ENCODE data around the gene NR1H3. TPM values are rescaled to one million over a fixed set of nuclear protein-coding genes. Genes with fewer than 3 reads are reported as not detected.
A peak's percentile ranks its signal among the peaks of the same experiment; 100 is the strongest.

NR1H3 gene
- total RNA-seq, 1 experiment from 2014 or later: 6.9 TPM

DNA sequence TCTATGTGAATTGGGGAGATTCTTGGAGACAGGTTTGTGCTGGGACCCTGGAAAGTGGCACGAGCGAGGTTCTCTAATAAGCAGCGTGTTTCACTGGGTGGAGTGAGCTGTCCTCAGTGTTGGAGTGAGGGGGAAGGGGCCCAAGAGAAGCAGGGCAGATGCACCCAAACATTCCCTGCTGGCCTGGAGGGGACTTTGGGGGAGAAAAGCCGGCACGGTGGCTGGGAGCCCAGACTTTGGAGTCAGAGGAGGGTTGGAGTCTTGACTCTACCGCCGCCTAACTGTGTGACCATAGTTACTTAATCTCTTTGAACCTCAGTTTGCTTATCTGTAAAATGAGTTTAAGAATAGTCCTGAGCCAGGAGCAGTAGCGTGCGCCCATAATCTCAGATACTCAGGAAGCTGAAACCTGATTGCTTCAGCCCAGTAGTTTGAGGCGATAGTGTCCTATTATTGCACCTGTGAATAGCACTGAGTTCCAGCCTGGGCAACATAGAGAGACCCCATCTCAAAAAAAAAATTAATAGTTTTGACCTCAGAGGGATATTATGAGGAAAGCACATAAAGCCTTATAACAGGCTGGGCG, 614 bp downstream of the NR1H3 start:
- Histone ChIP-seq H3K9me3 (ENCODE audit: low read length) (no peaks in the 10 kb centered on the region), H3K79me2 (ENCODE audit: low read length) (0 out of 2 replicates have a peak, but pooled peaks cover 4% of the 10 kb centered on the region), H3K4me2 (ENCODE audit: low read depth, low read length, poor library complexity, severe bottlenecking) (no peak overlapping the region), H3K9ac (ENCODE audit: low read length) (no peak overlapping the region), H3K27ac (ENCODE audit: low read length) (no peak overlapping the region), H3K27me3 (ENCODE audit: low read length) (no peaks in the 10 kb centered on the region), H3K36me3 (ENCODE audit: insufficient read depth, low read length) (no peaks in the 10 kb centered on the region), H3K4me1 (ENCODE audit: low read length) (peaks cover 13% of the 10 kb centered on the region), H3K4me3 (ENCODE audit: low read length) (no peak overlapping the region), H2AFZ (ENCODE audit: low read length) (no peak overlapping the region), H3K9me2 (replicated peaks; ENCODE audit: insufficient read depth, low read length) (no peaks in the 10 kb centered on the region), H4K20me1 (ENCODE audit: insufficient read depth, low read depth, low read length) (no peaks in the 10 kb centered on the region)
- DNase-seq: no peak

DNA sequence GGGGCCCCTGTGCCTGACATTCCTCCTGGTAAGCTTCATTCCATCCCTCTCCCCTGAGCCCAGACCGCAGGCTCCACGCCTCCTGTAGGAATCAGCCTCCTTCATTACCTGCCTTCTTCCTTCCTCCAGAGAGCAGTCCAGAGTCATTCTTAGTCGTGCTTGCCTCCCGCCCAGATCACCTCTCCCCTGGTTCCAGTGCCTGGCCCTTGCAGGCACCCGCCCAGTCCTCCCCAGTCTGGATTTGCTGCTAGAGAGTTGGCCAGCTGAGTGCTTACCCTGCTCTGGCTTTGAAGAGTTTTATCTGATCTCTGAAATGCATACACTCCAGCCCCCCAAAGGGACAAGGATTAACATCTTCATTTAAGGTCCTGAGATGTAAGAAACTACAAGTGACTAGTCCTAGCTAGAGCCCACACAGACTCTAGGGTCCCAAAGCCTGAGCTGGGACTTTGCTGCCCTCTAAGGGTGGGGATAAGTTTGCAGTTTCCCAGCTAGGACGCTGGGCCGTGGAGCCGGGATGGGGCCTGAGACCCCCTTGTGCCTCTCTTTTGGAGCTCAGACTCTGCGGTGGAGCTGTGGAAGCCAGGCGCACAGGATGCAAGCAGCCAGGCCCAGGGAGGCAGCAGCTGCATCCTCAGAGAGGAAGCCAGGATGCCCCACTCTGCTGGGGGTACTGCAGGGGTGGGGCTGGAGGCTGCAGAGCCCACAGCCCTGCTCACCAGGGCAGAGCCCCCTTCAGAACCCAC, 1.6 kb downstream of the NR1H3 start:
- H2AFZ ChIP-seq (ENCODE audit: low read length): no peak overlapping the region; the same call in 1 of the 2 replicates
- H3K4me3 ChIP-seq (ENCODE audit: low read length): no peak overlapping the region
- H3K27ac ChIP-seq (ENCODE audit: low read length): no peak overlapping the region
- no peaks in the 10 kb centered on the region for H3K9me3 ChIP-seq (ENCODE audit: low read length)
- H4K20me1 ChIP-seq (ENCODE audit: insufficient read depth, low read depth, low read length): no peaks in the 10 kb centered on the region
- peak; percentile 84 for DNase-seq
- H3K4me2 ChIP-seq (ENCODE audit: low read depth, low read length, poor library complexity, severe bottlenecking): no peak overlapping the region
- H3K9me2 ChIP-seq (replicated peaks; ENCODE audit: insufficient read depth, low read length): no peaks in the 10 kb centered on the region
- no peaks in the 10 kb centered on the region for H3K27me3 ChIP-seq (ENCODE audit: low read length)
- H3K4me1 ChIP-seq (ENCODE audit: low read length): peaks cover 13% of the 10 kb centered on the region
- H3K9ac ChIP-seq (ENCODE audit: low read length): no peak overlapping the region; the same call in 1 of the 2 replicates
- no peaks in the 10 kb centered on the region for H3K79me2 ChIP-seq (ENCODE audit: low read length)
- H3K36me3 ChIP-seq (ENCODE audit: insufficient read depth, low read length): no peaks in the 10 kb centered on the region

DNA sequence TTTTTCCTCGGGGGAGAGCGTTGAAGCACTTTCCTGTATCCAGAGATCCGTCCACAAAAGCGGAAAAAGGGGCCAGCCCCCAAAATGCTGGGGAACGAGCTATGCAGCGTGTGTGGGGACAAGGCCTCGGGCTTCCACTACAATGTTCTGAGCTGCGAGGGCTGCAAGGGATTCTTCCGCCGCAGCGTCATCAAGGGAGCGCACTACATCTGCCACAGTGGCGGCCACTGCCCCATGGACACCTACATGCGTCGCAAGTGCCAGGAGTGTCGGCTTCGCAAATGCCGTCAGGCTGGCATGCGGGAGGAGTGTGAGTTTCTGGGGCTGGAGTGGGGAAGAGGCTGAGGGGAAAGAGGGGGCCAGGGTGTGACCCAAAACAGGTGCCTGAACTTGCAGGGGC, 2.6 kb downstream of the NR1H3 start:
- Histone ChIP-seq H3K4me1 (ENCODE audit: low read length) (peaks cover 16% of the 10 kb centered on the region), H3K36me3 (ENCODE audit: insufficient read depth, low read length) (no peaks in the 10 kb centered on the region), H3K27me3 (ENCODE audit: low read length) (no peaks in the 10 kb centered on the region), H4K20me1 (ENCODE audit: insufficient read depth, low read depth, low read length) (no peaks in the 10 kb centered on the region), H3K27ac (ENCODE audit: low read length) (no peak overlapping the region), H3K4me3 (ENCODE audit: low read length) (no peak overlapping the region), H3K4me2 (ENCODE audit: low read depth, low read length, poor library complexity, severe bottlenecking) (no peak overlapping the region), H3K9ac (ENCODE audit: low read length) (no peak overlapping the region), H3K79me2 (ENCODE audit: low read length) (no peaks in the 10 kb centered on the region), H3K9me3 (ENCODE audit: low read length) (no peaks in the 10 kb centered on the region), H3K9me2 (replicated peaks; ENCODE audit: insufficient read depth, low read length) (no peaks in the 10 kb centered on the region), H2AFZ (ENCODE audit: low read length) (no peak overlapping the region)
- DNase-seq: no peak

DNA sequence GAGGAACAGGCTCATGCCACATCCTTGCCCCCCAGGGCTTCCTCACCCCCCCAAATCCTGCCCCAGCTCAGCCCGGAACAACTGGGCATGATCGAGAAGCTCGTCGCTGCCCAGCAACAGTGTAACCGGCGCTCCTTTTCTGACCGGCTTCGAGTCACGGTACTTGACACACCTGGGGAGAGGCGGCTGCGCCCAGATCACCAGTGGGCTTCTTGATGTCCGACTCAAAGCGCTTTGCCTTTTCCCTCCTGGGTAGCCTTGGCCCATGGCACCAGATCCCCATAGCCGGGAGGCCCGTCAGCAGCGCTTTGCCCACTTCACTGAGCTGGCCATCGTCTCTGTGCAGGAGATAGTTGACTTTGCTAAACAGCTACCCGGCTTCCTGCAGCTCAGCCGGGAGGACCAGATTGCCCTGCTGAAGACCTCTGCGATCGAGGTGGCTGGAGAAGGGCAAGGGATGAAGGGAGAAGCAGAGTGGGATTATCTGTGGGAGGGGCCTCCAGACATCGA, 3.5 kb downstream of the NR1H3 start:
- no peak for DNase-seq
- Histone ChIP-seq H2AFZ (ENCODE audit: low read length) (no peak overlapping the region), H3K9me3 (ENCODE audit: low read length) (no peaks in the 10 kb centered on the region), H3K9me2 (replicated peaks; ENCODE audit: insufficient read depth, low read length) (no peaks in the 10 kb centered on the region), H3K79me2 (ENCODE audit: low read length) (no peaks in the 10 kb centered on the region), H3K36me3 (ENCODE audit: insufficient read depth, low read length) (no peaks in the 10 kb centered on the region), H3K4me2 (ENCODE audit: low read depth, low read length, poor library complexity, severe bottlenecking) (no peak overlapping the region), H3K4me1 (ENCODE audit: low read length) (peaks cover 25% of the 10 kb centered on the region), H3K9ac (ENCODE audit: low read length) (no peak overlapping the region), H3K27ac (ENCODE audit: low read length) (no peak overlapping the region), H4K20me1 (ENCODE audit: insufficient read depth, low read depth, low read length) (no peaks in the 10 kb centered on the region), H3K4me3 (ENCODE audit: low read length) (no peak overlapping the region), H3K27me3 (ENCODE audit: low read length) (no peaks in the 10 kb centered on the region)

DNA sequence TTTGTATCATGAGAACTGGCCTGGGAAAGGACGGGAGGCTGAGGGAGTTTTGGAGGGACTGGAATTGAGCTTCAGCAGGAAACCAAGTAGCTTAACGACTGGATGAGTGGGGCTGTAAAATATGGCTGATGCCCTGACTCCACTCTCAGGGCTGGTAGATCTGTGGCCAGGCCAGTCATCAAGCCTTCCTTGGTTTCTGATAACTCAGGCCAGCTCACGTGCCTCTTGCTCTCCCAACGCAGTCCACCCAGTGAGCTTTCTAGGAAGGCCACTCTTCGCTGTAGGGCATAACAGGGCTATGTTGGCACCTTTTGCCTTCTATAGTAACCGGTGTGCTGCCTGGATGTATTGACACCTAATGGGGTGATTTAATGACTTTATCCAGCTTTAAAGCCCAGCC, 6.3 kb downstream of the NR1H3 start:
- H2AFZ ChIP-seq (ENCODE audit: low read length): no peak overlapping the region
- H3K9me3 ChIP-seq (ENCODE audit: low read length): no peaks in the 10 kb centered on the region
- H3K27ac ChIP-seq (ENCODE audit: low read length): no peak overlapping the region
- H3K9me2 ChIP-seq (replicated peaks; ENCODE audit: insufficient read depth, low read length): no peaks in the 10 kb centered on the region
- H4K20me1 ChIP-seq (ENCODE audit: insufficient read depth, low read depth, low read length): no peaks in the 10 kb centered on the region
- no peak overlapping the region for H3K4me2 ChIP-seq (ENCODE audit: low read depth, low read length, poor library complexity, severe bottlenecking)
- H3K4me1 ChIP-seq (ENCODE audit: low read length): peaks cover 32% of the 10 kb centered on the region
- H3K79me2 ChIP-seq (ENCODE audit: low read length): no peaks in the 10 kb centered on the region
- H3K36me3 ChIP-seq (ENCODE audit: insufficient read depth, low read length): no peaks in the 10 kb centered on the region
- H3K4me3 ChIP-seq (ENCODE audit: low read length): no peak overlapping the region
- H3K27me3 ChIP-seq (ENCODE audit: low read length): no peaks in the 10 kb centered on the region
- no peak overlapping the region for H3K9ac ChIP-seq (ENCODE audit: low read length)
- no peak for DNase-seq

DNA sequence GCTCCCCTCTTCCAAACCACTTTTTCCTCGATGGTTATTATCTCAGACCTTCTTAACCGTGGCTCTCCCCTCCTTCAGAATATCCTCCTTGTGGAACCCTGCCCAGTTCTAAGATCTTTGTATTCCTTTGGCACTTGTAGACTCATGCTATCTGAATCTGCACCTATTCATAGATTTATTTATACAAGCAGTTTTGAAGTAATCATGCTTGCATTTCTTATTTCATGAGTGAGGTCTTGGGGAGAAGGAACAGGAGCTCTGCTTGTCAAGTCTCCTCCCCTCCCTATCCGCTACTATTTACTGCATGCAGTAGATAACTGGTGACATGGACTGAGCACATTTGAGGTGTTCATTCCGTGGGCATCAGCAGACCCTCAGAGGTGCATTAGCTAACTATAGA, 6.7 kb downstream of the NR1H3 start:
- H3K9me3 ChIP-seq (ENCODE audit: low read length): no peaks in the 10 kb centered on the region
- no peak overlapping the region for H3K9ac ChIP-seq (ENCODE audit: low read length)
- H4K20me1 ChIP-seq (ENCODE audit: insufficient read depth, low read depth, low read length): no peaks in the 10 kb centered on the region
- no peak overlapping the region for H3K4me3 ChIP-seq (ENCODE audit: low read length)
- H3K9me2 ChIP-seq (replicated peaks; ENCODE audit: insufficient read depth, low read length): no peaks in the 10 kb centered on the region
- DNase-seq: no peak
- no peak overlapping the region for H3K27ac ChIP-seq (ENCODE audit: low read length)
- no peak overlapping the region for H3K4me2 ChIP-seq (ENCODE audit: low read depth, low read length, poor library complexity, severe bottlenecking)
- H3K4me1 ChIP-seq (ENCODE audit: low read length): peaks cover 31% of the 10 kb centered on the region
- no peak overlapping the region for H2AFZ ChIP-seq (ENCODE audit: low read length)
- H3K27me3 ChIP-seq (ENCODE audit: low read length): no peaks in the 10 kb centered on the region
- no peaks in the 10 kb centered on the region for H3K36me3 ChIP-seq (ENCODE audit: insufficient read depth, low read length)
- H3K79me2 ChIP-seq (ENCODE audit: low read length): no peaks in the 10 kb centered on the region

DNA sequence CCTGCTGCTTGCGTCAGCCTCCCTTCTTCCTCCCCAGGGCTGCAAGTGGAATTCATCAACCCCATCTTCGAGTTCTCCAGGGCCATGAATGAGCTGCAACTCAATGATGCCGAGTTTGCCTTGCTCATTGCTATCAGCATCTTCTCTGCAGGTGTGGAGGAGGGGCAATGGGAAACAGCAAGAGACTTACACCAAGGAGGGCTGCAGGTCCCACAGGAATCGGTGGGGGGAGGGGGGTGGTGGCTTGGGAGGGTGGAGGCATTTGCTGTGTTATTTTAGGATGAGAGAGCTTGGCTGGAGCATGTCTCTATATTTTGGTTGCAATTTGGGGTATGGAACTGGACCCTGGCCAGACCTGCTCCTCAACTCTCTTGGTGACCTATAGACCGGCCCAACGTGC, 10.1 kb downstream of the NR1H3 start:
- Histone ChIP-seq H3K9me2 (replicated peaks; ENCODE audit: insufficient read depth, low read length) (no peaks in the 10 kb centered on the region), H3K36me3 (ENCODE audit: insufficient read depth, low read length) (no peaks in the 10 kb centered on the region), H3K9ac (ENCODE audit: low read length) (no peak overlapping the region), H4K20me1 (ENCODE audit: insufficient read depth, low read depth, low read length) (peaks cover 24% of the 10 kb centered on the region), H3K27ac (ENCODE audit: low read length) (no peak overlapping the region), H3K9me3 (ENCODE audit: low read length) (no peaks in the 10 kb centered on the region), H3K4me2 (ENCODE audit: low read depth, low read length, poor library complexity, severe bottlenecking) (no peak overlapping the region), H3K79me2 (ENCODE audit: low read length) (peaks cover 26% of the 10 kb centered on the region), H2AFZ (ENCODE audit: low read length) (no peak overlapping the region), H3K4me3 (ENCODE audit: low read length) (no peak overlapping the region), H3K27me3 (ENCODE audit: low read length) (no peaks in the 10 kb centered on the region), H3K4me1 (ENCODE audit: low read length) (peaks cover 52% of the 10 kb centered on the region)
- DNase-seq: no peak

DNA sequence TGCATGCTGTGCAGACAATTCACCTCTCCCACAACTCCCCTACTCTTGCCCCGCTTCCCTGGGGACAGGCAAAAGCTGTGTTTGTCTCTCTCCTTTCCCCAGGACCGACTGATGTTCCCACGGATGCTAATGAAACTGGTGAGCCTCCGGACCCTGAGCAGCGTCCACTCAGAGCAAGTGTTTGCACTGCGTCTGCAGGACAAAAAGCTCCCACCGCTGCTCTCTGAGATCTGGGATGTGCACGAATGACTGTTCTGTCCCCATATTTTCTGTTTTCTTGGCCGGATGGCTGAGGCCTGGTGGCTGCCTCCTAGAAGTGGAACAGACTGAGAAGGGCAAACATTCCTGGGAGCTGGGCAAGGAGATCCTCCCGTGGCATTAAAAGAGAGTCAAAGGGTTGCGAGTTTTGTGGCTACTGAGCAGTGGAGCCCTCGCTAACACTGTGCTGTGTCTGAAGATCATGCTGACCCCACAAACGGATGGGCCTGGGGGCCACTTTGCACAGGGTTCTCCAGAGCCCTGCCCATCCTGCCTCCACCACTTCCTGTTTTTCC, 10.7 kb downstream of the NR1H3 start:
- Histone ChIP-seq H3K9ac (ENCODE audit: low read length) (peak overlapping the region; percentile 85), H3K27ac (ENCODE audit: low read length) (peak overlapping the region; percentile 86), H3K36me3 (ENCODE audit: insufficient read depth, low read length) (no peaks in the 10 kb centered on the region), H2AFZ (ENCODE audit: low read length) (peak overlapping the region; percentile 68), H3K4me2 (ENCODE audit: low read depth, low read length, poor library complexity, severe bottlenecking) (peak overlapping the region; percentile 84), H3K79me2 (ENCODE audit: low read length) (peaks cover 32% of the 10 kb centered on the region), H3K4me1 (ENCODE audit: low read length) (peaks cover 55% of the 10 kb centered on the region), H3K27me3 (ENCODE audit: low read length) (no peaks in the 10 kb centered on the region), H4K20me1 (ENCODE audit: insufficient read depth, low read depth, low read length) (peaks cover 27% of the 10 kb centered on the region), H3K9me3 (ENCODE audit: low read length) (no peaks in the 10 kb centered on the region), H3K4me3 (ENCODE audit: low read length) (peak overlapping the region; percentile 78), H3K9me2 (replicated peaks; ENCODE audit: insufficient read depth, low read length) (no peaks in the 10 kb centered on the region)
- no peak for DNase-seq
